ENCODE data around the gene NOTCH1. TPM values are rescaled to one million over a fixed set of nuclear protein-coding genes. Genes with fewer than 3 reads are reported as not detected.

NOTCH1 gene
- total RNA-seq (2022; extraction: Qiagen RNA extraction) = 7.6 to 13.4 TPM (median 12.4 TPM) in 5 replicates

DNA sequence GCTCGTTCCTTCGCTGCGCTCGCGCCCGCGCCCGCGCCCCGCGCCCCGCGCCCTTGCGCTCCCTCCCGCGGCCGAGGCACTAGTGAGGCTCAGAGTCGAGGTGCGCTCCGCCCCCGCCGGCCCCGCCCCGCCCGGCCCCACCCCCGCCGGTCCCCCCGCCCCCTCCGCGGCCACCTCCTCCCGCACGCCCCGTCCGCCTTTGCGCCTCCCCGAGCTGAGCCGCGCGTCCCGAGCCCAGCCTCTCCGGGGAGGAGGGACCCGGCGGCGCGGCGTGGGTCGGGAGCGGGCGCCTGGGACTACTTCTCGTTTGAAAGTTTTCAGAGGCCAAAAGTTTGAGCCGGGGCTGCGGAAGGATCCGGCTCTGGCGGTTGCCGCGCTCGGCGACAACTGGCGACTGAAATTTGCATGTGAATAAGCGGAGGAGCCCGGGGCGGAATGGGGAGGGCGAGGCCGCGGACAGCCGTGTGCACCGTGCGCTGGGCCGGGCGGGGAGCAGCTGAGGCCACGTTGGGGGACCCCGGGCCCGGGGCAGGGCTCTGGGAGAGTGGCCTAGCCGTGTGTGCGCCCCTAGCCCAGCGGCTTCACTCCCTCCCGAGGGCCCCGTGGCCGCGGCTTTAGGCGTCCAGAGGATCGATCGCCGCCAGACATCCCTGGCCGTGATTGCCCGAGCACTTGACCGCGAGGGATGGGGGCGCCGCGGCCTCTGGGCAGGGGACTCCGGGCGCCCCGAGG, at the start of gene NOTCH1:
Gene NOTCH1, minus strand, starts transcription at position 84 of the 732 bp plus-strand sequence. CDS start 262 bp downstream, outside the sequence.

DNA sequence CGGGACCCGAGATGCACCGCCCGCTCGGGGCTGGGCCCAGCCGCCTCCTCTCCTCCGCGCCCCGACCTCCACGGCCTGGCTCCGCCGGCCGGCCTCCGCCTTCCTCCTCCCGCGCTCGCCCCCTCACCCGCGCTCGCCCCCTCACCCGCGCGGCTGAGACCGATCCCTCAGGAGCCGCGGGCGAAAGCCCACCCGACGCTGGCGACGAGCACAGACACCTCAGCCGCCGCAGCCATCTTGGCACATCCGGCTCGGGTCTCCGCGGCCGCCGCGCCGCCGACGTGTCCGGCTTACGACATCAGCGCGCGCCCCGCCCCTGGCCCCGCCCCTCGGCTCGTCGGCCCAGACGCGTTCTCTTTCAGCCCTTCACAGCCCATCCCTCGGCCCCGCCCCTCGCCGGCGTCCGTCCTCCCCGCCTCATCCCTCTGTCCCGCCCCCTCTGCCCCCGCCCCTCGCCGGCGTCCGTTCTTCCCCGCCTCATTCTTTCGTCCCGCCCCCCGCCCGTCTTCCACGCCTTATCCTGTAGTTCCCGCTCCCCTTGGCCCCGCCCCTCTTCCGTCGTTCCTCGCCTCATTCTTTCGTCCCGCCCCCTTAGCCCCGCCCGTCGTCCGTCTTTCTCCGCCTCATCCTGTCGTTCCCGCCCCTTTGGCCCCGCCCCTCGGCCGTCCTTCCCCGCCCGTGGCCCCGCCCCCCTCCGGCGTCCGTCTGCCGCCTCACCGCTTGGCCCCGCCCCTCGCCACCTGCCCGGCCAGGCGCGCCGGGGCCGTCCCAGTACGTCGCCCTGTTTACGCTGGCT, 62.9 kb downstream of the NOTCH1 start, which contains the start of gene SEC16A:
Gene SEC16A, minus strand, starts transcription at position 248 of the 796 bp plus-strand sequence. CDS start 5,425 bp downstream, outside the sequence.

Other genes starting within 250 kb of the NOTCH1 start
- 0.01 to 0.02 TPM (median 0.02 TPM) in 3 of 5 replicates, not detected in the others for gene CCDC187, start 242.0 kb downstream of the NOTCH1 start, total RNA-seq (2022; extraction: Qiagen RNA extraction)
- gene GPSM1, start 218.5 kb downstream of the NOTCH1 start, total RNA-seq (2022; extraction: Qiagen RNA extraction) = 7.8 to 14.4 TPM (median 13.5 TPM) in 5 replicates
- gene DNLZ, start 182.3 kb downstream of the NOTCH1 start, total RNA-seq (2022; extraction: Qiagen RNA extraction) = 23.1 to 42.9 TPM (median 37.2 TPM) in 5 replicates
- 0.53 to 2.8 TPM (median 1.3 TPM) in 5 replicates for gene CARD9, start 172.4 kb downstream of the NOTCH1 start, total RNA-seq (2022; extraction: Qiagen RNA extraction)
- 10.3 to 14.1 TPM (median 13.8 TPM) in 5 replicates for gene SNAPC4, start 145.9 kb downstream of the NOTCH1 start, total RNA-seq (2022; extraction: Qiagen RNA extraction)
- 56.5 to 79.6 TPM (median 73.1 TPM) in 5 replicates for gene ENTR1, start 135.4 kb downstream of the NOTCH1 start, total RNA-seq (2022; extraction: Qiagen RNA extraction)
- 79.1 to 96.7 TPM (median 82.1 TPM) in 5 replicates for gene PMPCA, start 135.4 kb downstream of the NOTCH1 start, total RNA-seq (2022; extraction: Qiagen RNA extraction)
- gene INPP5E, start 106.2 kb downstream of the NOTCH1 start, total RNA-seq (2022; extraction: Qiagen RNA extraction) = 12.6 to 22.4 TPM (median 21.8 TPM) in 5 replicates
- gene SEC16A, start 63.0 kb downstream of the NOTCH1 start, total RNA-seq (2022; extraction: Qiagen RNA extraction) = 57.9 to 65.6 TPM (median 61.0 TPM) in 5 replicates
- gene EGFL7, start 116.9 kb upstream of the NOTCH1 start, total RNA-seq (2022; extraction: Qiagen RNA extraction) = 37.0 to 63.6 TPM (median 60.7 TPM) in 5 replicates
- 63.9 to 116 TPM (median 109 TPM) in 5 replicates for gene AGPAT2, start 141.4 kb upstream of the NOTCH1 start, total RNA-seq (2022; extraction: Qiagen RNA extraction)
- 6.8 to 10.9 TPM (median 10.1 TPM) in 5 replicates for gene DIPK1B, start 166.5 kb upstream of the NOTCH1 start, total RNA-seq (2022; extraction: Qiagen RNA extraction)
- gene LCN10, start 196.9 kb upstream of the NOTCH1 start, total RNA-seq (2022; extraction: Qiagen RNA extraction) = not detected in 5 replicates
- not detected in 5 replicates for gene LCN6, start 202.5 kb upstream of the NOTCH1 start, total RNA-seq (2022; extraction: Qiagen RNA extraction)
- not detected in 5 replicates for gene LCN8, start 212.2 kb upstream of the NOTCH1 start, total RNA-seq (2022; extraction: Qiagen RNA extraction)
- 0.02 TPM in 1 of 5 replicates, not detected in the others for gene LCN15, start 218.5 kb upstream of the NOTCH1 start, total RNA-seq (2022; extraction: Qiagen RNA extraction)
- gene TMEM141, start 245.3 kb upstream of the NOTCH1 start, total RNA-seq (2022; extraction: Qiagen RNA extraction) = 61.4 to 77.3 TPM (median 75.3 TPM) in 5 replicates

Measured in A549 treated with CORT108297 at 1 μM for 4 hours (cell line).